DND-41 (cell line): ENCODE data around the gene ZNF813.

ENCODE experiments used
- CTCF ChIP-seq: IDR thresholded peaks from 2 replicates; pipeline ENCODE4 v1.5.1; 2012; ENCODE audit warnings: borderline replicate concordance, low read length, moderate library complexity, mild to moderate bottlenecking; ENCODE audit not compliant: poor library complexity, severe bottlenecking; ENCODE audit errors: extremely low read depth
- EZH2 ChIP-seq: IDR thresholded peaks from 3 replicates; pipeline ENCODE4 v1.6.1; 2012; ENCODE audit warnings: borderline replicate concordance, low read depth, mild to moderate bottlenecking, moderate library complexity, low read length, inconsistent platforms; ENCODE audit not compliant: severe bottlenecking

DNA sequence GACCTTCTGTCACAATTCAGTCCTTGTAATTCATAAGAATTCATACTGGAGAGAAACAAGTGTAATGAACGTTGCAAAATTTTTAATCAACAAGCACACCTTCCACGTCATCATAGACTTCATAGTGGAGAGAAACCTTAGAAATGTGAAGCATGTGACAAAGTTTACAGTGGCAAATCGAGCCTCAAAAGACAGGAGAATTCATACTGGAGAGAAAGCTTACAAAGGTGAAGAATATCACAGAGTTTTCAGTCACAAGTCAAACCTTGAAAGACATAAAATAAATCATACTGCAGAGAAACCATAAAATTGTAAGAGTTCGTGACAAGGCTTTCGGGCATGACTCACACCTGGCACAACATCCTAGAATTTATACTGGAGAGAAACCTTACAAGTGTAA is 24.6 kb downstream of the ZNF813 start:
- no peak for TF ChIP-seq CTCF
- TF ChIP-seq EZH2: no peak
